B cell (primary cell): Measurements from ENCODE around the gene CASR. TPM values are rescaled to one million over a fixed set of nuclear protein-coding genes. Genes with fewer than 3 reads are reported as not detected.

Source experiments
- ATAC-seq: fragments of 200-7000 bp; cut with Tn5 transposase; one replicate; pipeline ENCODE4 v1.10.0; 2021; ENCODE audit warnings: low read depth, mild to moderate bottlenecking, moderate number of reproducible peaks, moderate library complexity
- CTCF ChIA-PET: fragments of 350-600 bp; sonication (Branson Sonifier 250); formaldehyde crosslinking; loops from one replicate; lab custom pipeline; 2021; ENCODE audit warnings: antibody characterized with exemption, inconsistent platforms; lab: Charles Lee
- POLR2A ChIA-PET: fragments of 350-600 bp; sonication (Branson Sonifier 250); formaldehyde crosslinking; loops from one replicate; lab custom pipeline; 2021; ENCODE audit warnings: antibody characterized with exemption; lab: Charles Lee
- DNase-seq: peaks from one replicate; pipeline ENCODE4 v3.0.0; 2013
- H2AFZ ChIP-seq: 2 replicates; pipeline ENCODE4 v1.6.1; 2012; ENCODE audit warnings: mild to moderate bottlenecking, low read depth, low read length; ENCODE audit not compliant: insufficient read depth, poor library complexity, severe bottlenecking
- H3K27ac ChIP-seq, 2 donors: 1 replicate in 1 of 2; 2 replicates in 1 of 2; pipeline ENCODE4 v1.5.1; 2012 to 2013; ENCODE audit warnings: low read length in 2 of 2, mild to moderate bottlenecking in 2 of 2, moderate library complexity in 1 of 2
- H3K27me3 ChIP-seq, 4 experiments: fragments of 200-600 bp in 1 of 4; sonication (generic) in 1 of 4; replicated peaks in 1 of 4; 1 replicate in 2 of 4; 2 replicates in 2 of 4; pipeline versions ENCODE4 v1.6.1 to v1.7.0; 2013 to 2016; ENCODE audit warnings: low read length in 3 of 4, mild to moderate bottlenecking in 2 of 4, mixed read lengths in 1 of 4, moderate library complexity in 1 of 4; ENCODE audit not compliant: insufficient read depth in 4 of 4, control insufficient read depth in 3 of 4; ENCODE audit errors: control extremely low read depth in 1 of 4
- H3K36me3 ChIP-seq, 2 experiments: replicated peaks in 1 of 2; 1 replicate in 1 of 2; 2 replicates in 1 of 2; pipeline versions ENCODE4 v1.6.1 to v1.7.1; 2013; ENCODE audit warnings: low read length in 1 of 2; ENCODE audit not compliant: insufficient read depth in 2 of 2, control insufficient read depth in 1 of 2; ENCODE audit errors: control extremely low read depth in 1 of 2, extremely low read depth in 1 of 2
- H3K4me1 ChIP-seq, 2 donors: fragments of 200-600 bp in 1 of 2; sonication (generic) in 1 of 2; 1 replicate in 1 of 2; 2 replicates in 1 of 2; pipeline versions ENCODE4 v1.5.1 to v1.6.1; 2013 to 2017; ENCODE audit warnings: low read length in 2 of 2; ENCODE audit not compliant: control insufficient read depth in 2 of 2, insufficient read depth in 2 of 2
- H3K4me2 ChIP-seq: replicated peaks from 2 replicates; pipeline ENCODE3; 2012; ENCODE audit warnings: mild to moderate bottlenecking, low read depth, low read length; ENCODE audit not compliant: poor library complexity, severe bottlenecking
- H3K4me3 ChIP-seq, 5 experiments: fragments of 200-600 bp in 1 of 5; sonication (generic) in 1 of 5; 1 replicate in 3 of 5; 2 replicates in 2 of 5; pipeline versions ENCODE4 v1.5.1 to v1.7.0; 2011 to 2016; ENCODE audit warnings: low read length in 4 of 5, mild to moderate bottlenecking in 4 of 5, low read depth in 2 of 5, control low read depth in 1 of 5, moderate library complexity in 1 of 5; ENCODE audit not compliant: insufficient read depth in 1 of 5; ENCODE audit errors: control extremely low read depth in 1 of 5, extremely low read depth in 1 of 5
- H3K79me2 ChIP-seq: fragments of 200-600 bp; sonication (generic); one replicate; pipeline ENCODE4 v1.6.0; 2016; ENCODE audit warnings: low read length; ENCODE audit not compliant: control insufficient read depth, insufficient read depth
- H3K9ac ChIP-seq: fragments of 200-600 bp; sonication (generic); 2 replicates; pipeline ENCODE4 v1.6.1; 2017; ENCODE audit warnings: mild to moderate bottlenecking, low read length, moderate library complexity
- H3K9me3 ChIP-seq, 3 donors: one replicate each; pipeline versions ENCODE4 v1.6.1 to v1.7.1; 2013; ENCODE audit warnings: low read length in 2 of 3; ENCODE audit not compliant: control insufficient read depth in 2 of 3, insufficient read depth in 1 of 3; ENCODE audit errors: control extremely low read depth in 1 of 3
- H4K20me1 ChIP-seq: 2 replicates; pipeline ENCODE4 v1.6.0; 2012; ENCODE audit warnings: mild to moderate bottlenecking, low read length; ENCODE audit not compliant: insufficient read depth, control insufficient read depth, poor library complexity, severe bottlenecking
- H3K27ac Mint-ChIP-seq: one replicate; pipeline ENCODE4 v1.8.0; 2021; ENCODE audit warnings: mixed read lengths
- H3K27me3 Mint-ChIP-seq: one replicate; pipeline ENCODE4 v1.8.0; 2021; ENCODE audit warnings: mixed read lengths
- H3K4me1 Mint-ChIP-seq: one replicate; pipeline ENCODE4 v1.8.0; 2021; ENCODE audit warnings: mixed read lengths
- H3K4me3 Mint-ChIP-seq: one replicate; pipeline ENCODE4 v1.8.0; 2021; ENCODE audit warnings: mixed read lengths
- H3K9me3 Mint-ChIP-seq: one replicate; pipeline ENCODE4 v1.8.0; 2022; ENCODE audit warnings: mixed read lengths; ENCODE audit not compliant: insufficient read depth
- CTCF ChIP-seq: fragments of 200-600 bp; IDR thresholded peaks from one replicate; pipeline ENCODE4 v1.8.0; 2022; ENCODE audit warnings: antibody characterized with exemption, mild to moderate bottlenecking
- EZH2 ChIP-seq: IDR thresholded peaks from 2 replicates; pipeline ENCODE4 v1.6.1; 2012; ENCODE audit warnings: borderline replicate concordance, low read depth, mild to moderate bottlenecking, moderate library complexity, low read length; ENCODE audit not compliant: insufficient read depth, poor library complexity, severe bottlenecking
- WGBS: methylation state at CpG from one replicate; pipeline ENCODE4 v1.1.5; 2013; ENCODE audit warnings: missing lambda C conversion rate; ENCODE audit not compliant: insufficient coverage; 5-methylcytosine and 5-hydroxymethylcytosine counted together
- intact Hi-C: fragments of 100-400 bp; cut with micrococcal nuclease; formaldehyde crosslinking; loops from one replicate; pipeline ENCODE4 v1.10.0; 2022
- polyA plus RNA-seq: library from polyadenylated mRNA; depleted of rRNA; stranded (reverse); fragments of >200 nt; gene quantifications from 2 replicates; pipeline ENCODE4 v1.2.3, GENCODE V29; 2012
- total RNA-seq, 2 donors: library from RNA; stranded (reverse); fragments of 120-200 nt in 1 of 2; gene quantifications; 1 replicate in 1 of 2; 2 replicates in 1 of 2; pipeline versions ENCODE4 v1.2.3 to v1.2.4, GENCODE V29; 2013 to 2022

The CASR gene
- total and polyA plus RNA-seq, 2 donors (not counting 1 experiment from before 2014, with no cell fraction given), result not detected

- no peaks in the 10 kb centered on the region for H3K4me1 ChIP-seq
- no peaks in the 10 kb centered on the region for H3K36me3 ChIP-seq
- TF ChIP-seq CTCF (no peak), EZH2 (no peak)
- H3K79me2 ChIP-seq, result no peaks in the 10 kb centered on the region
- no peaks in the 10 kb centered on the region for H3K9me3 Mint-ChIP-seq
- H3K27me3 Mint-ChIP-seq, result peaks cover 33% of the 10 kb centered on the region
- no peak for ATAC-seq
- H3K4me3 ChIP-seq, result no peak overlapping the region
- H3K4me2 ChIP-seq, result no peak overlapping the region
- no peak for DNase-seq
- H3K9ac ChIP-seq, result no peak overlapping the region
- intact Hi-C loops, result no loop called here
- H4K20me1 ChIP-seq, result no peaks in the 10 kb centered on the region
- H3K9me3 ChIP-seq, result no peaks in the 10 kb centered on the region
- H3K4me1 Mint-ChIP-seq, result no peaks in the 10 kb centered on the region
- no peak overlapping the region for H3K27ac Mint-ChIP-seq
- peaks cover 0 to 10% (median 0%) of the 10 kb centered on the region in 4 experiments for H3K27me3 ChIP-seq
- ChIA-PET POLR2A (no interaction called here), CTCF (no interaction called here)
- H3K4me3 Mint-ChIP-seq, result no peak overlapping the region
- no peak overlapping the region for H2AFZ ChIP-seq
- no CpG with 5 or more reads among the region's 1 CpG for WGBS
- H3K27ac ChIP-seq, result no peak overlapping the region
These were observed 34.4 kb downstream of the CASR start for GRCh38 chr3:122217901-122218300.

GRCh38 chr3:122219242-122219872 lies 35.9 kb downstream of the CASR start:
- no peaks in the 10 kb centered on the region for H3K4me1 Mint-ChIP-seq
- no peak overlapping the region for H3K27ac ChIP-seq
- intact Hi-C loops, result no loop called here
- no peak overlapping the region for H3K4me3 Mint-ChIP-seq
- ATAC-seq (no peak), DNase-seq (no peak)
- no peak for TF ChIP-seq EZH2
- no peak for TF ChIP-seq CTCF
- 100% methylated on average over 1 of the region's 1 CpG for WGBS
- ChIA-PET CTCF (no interaction called here), POLR2A (no interaction called here)
- no peak overlapping the region for H3K4me3 ChIP-seq
- H4K20me1 ChIP-seq, result no peaks in the 10 kb centered on the region
- H3K79me2 ChIP-seq, result no peaks in the 10 kb centered on the region
- no peak overlapping the region for H2AFZ ChIP-seq
- peaks cover 0 to 10% (median 0%) of the 10 kb centered on the region in 4 experiments for H3K27me3 ChIP-seq
- no peak overlapping the region for H3K27ac Mint-ChIP-seq
- H3K9me3 Mint-ChIP-seq, result no peaks in the 10 kb centered on the region
- peaks cover 33% of the 10 kb centered on the region for H3K27me3 Mint-ChIP-seq
- H3K36me3 ChIP-seq, result no peaks in the 10 kb centered on the region
- H3K9me3 ChIP-seq, result no peaks in the 10 kb centered on the region
- H3K4me1 ChIP-seq, result no peaks in the 10 kb centered on the region
- H3K9ac ChIP-seq, result no peak overlapping the region
- H3K4me2 ChIP-seq, result no peak overlapping the region
